Keratinocyte (primary cell): ENCODE results near the gene FBXW5. TPM values are rescaled to one million over a fixed set of nuclear protein-coding genes. Genes with fewer than 3 reads are reported as not detected.

ENCODE experiments used
- DNase-seq: peaks from one replicate; pipeline ENCODE4 v3.0.0-alpha.2; 2011; ENCODE audit warnings: low read depth, missing footprints, low spot score
- FAIRE-seq: peaks from 2 replicates; lab custom pipeline; 2011; peaks lifted over from hg19 to GRCh38; lab: Jason Lieb, UNC
- H2AFZ ChIP-seq: 2 replicates; pipeline ENCODE4 v1.6.0; 2012; ENCODE audit warnings: low read length, control low read depth, inconsistent platforms; ENCODE audit not compliant: control insufficient read depth
- H3K27ac ChIP-seq: 2 replicates; pipeline ENCODE4 v1.5.1; 2011; ENCODE audit warnings: low read length; ENCODE audit not compliant: control insufficient read depth, insufficient read depth
- H3K27me3 ChIP-seq: 3 replicates; pipeline ENCODE4 v1.6.0; 2011; ENCODE audit warnings: low read length; ENCODE audit not compliant: control insufficient read depth, insufficient read depth; ENCODE audit errors: extremely low read depth
- H3K36me3 ChIP-seq, 2 experiments: 2 replicates in 1 of 2; 3 replicates in 1 of 2; pipeline ENCODE4 v1.5.1; 2011; ENCODE audit warnings: low read length in 2 of 2, mild to moderate bottlenecking in 1 of 2; ENCODE audit not compliant: control insufficient read depth in 2 of 2, insufficient read depth in 2 of 2; ENCODE audit errors: extremely low read depth in 1 of 2
- H3K4me1 ChIP-seq: 3 replicates; pipeline ENCODE4 v1.5.1; 2011; ENCODE audit warnings: low read length; ENCODE audit not compliant: control insufficient read depth, insufficient read depth; ENCODE audit errors: extremely low read depth
- H3K4me2 ChIP-seq: 3 replicates; pipeline ENCODE4 v1.6.0; 2011; ENCODE audit warnings: low read depth, low read length; ENCODE audit not compliant: control insufficient read depth, insufficient read depth; ENCODE audit errors: extremely low read depth
- H3K4me3 ChIP-seq, 3 experiments: fragments of 200-600 bp in 1 of 3; sonication (generic) in 1 of 3; 2 replicates in 2 of 3; 3 replicates in 1 of 3; pipeline ENCODE4 v1.5.1; 2011 to 2016; ENCODE audit warnings: low read length in 3 of 3, mild to moderate bottlenecking in 3 of 3, control low read depth in 2 of 3, inconsistent platforms in 1 of 3, low read depth in 1 of 3, mixed read lengths in 1 of 3, mixed run types in 1 of 3, moderate library complexity in 1 of 3; ENCODE audit not compliant: control insufficient read depth in 2 of 3, insufficient read depth in 2 of 3; ENCODE audit errors: extremely low read depth in 1 of 3
- H3K79me2 ChIP-seq: 2 replicates; pipeline ENCODE4 v1.6.0; 2012; ENCODE audit warnings: low read length; ENCODE audit not compliant: control insufficient read depth, insufficient read depth
- H3K9ac ChIP-seq: 3 replicates; pipeline ENCODE4 v1.6.0; 2011; ENCODE audit warnings: low read length; ENCODE audit not compliant: control insufficient read depth, insufficient read depth; ENCODE audit errors: extremely low read depth
- H3K9me1 ChIP-seq: 3 replicates; pipeline ENCODE4 v1.6.0; 2011; ENCODE audit warnings: low read length; ENCODE audit not compliant: control insufficient read depth, insufficient read depth; ENCODE audit errors: extremely low read depth
- H3K9me3 ChIP-seq: 2 replicates; pipeline ENCODE4 v1.5.1; 2012; ENCODE audit warnings: low read depth, low read length; ENCODE audit not compliant: control insufficient read depth
- H4K20me1 ChIP-seq: 3 replicates; pipeline ENCODE4 v1.6.0; 2011; ENCODE audit warnings: low read length; ENCODE audit not compliant: control insufficient read depth, insufficient read depth; ENCODE audit errors: extremely low read depth
- CTCF ChIP-seq, 3 experiments: IDR thresholded peaks in 1 of 3; conservative IDR thresholded peaks in 1 of 3; optimal IDR thresholded peaks in 1 of 3; 2 replicates in 2 of 3; 3 replicates in 1 of 3; pipeline versions ENCODE3 to v1.5.1; 2011; ENCODE audit warnings: low read length in 3 of 3, mild to moderate bottlenecking in 3 of 3, moderate library complexity in 2 of 3, control low read depth in 1 of 3, inconsistent platforms in 1 of 3; ENCODE audit not compliant: insufficient read depth in 2 of 3; ENCODE audit errors: extremely low read depth in 1 of 3
- EZH2 ChIP-seq: IDR thresholded peaks from one replicate; pipeline ENCODE4 v1.6.1; 2012; ENCODE audit warnings: inconsistent platforms, mild to moderate bottlenecking, low read length, moderate library complexity
- dilution Hi-C: fragments of 300-500 bp; cut with MboI; formaldehyde crosslinking; loops from one replicate; pipeline ENCODE4 v1.7.0; 2020; ENCODE audit warnings: low sequenced_read_pairs; ENCODE audit not compliant: extremely low pct_ligation_motif_present
- polyA plus RNA-seq, 5 experiments: library from polyadenylated mRNA; depleted of rRNA in 3 of 5; stranded (reverse) in 3 of 5; stranded (forward) in 1 of 5; unstranded in 1 of 5; fragments of >200 nt; gene quantifications; 1 replicate in 1 of 5; 2 replicates in 3 of 5; 3 replicates in 1 of 5; pipeline versions ENCODE4 v1.2.1 to v1.2.3, GENCODE V29; 2011 to 2012; ENCODE audit warnings: missing spikeins in 2 of 5, low read depth in 1 of 5, low replicate concordance in 1 of 5

Gene FBXW5
- polyA plus RNA-seq, 1 donor (not counting 4 experiments of a cell fraction or from before 2014, with no cell fraction given): 23.0 TPM

- H3K4me3 ChIP-seq: no peak overlapping the region
- H3K27ac ChIP-seq: no peak overlapping the region
- H3K4me2 ChIP-seq: no peak overlapping the region
- no peaks in the 10 kb centered on the region for H3K9me3 ChIP-seq
- peaks cover 7% of the 10 kb centered on the region for H3K4me1 ChIP-seq
- H2AFZ ChIP-seq: no peak overlapping the region
- H3K9me1 ChIP-seq: no peaks in the 10 kb centered on the region
- no peaks in the 10 kb centered on the region for H3K27me3 ChIP-seq
- TF ChIP-seq CTCF (optimal IDR thresholded peaks at IDR 0.05 in 1 of 3, IDR thresholded peaks at IDR 0.05 in 1 of 3, conservative IDR thresholded peaks at IDR 0.05 in 1 of 3; ENCODE audit: extremely low read depth in 1 of 3, insufficient read depth in 2 of 3, low read length in 3 of 3) (no peak), EZH2 (no peak)
- dilution Hi-C loops: loop anchor here (25.0 kb wide), 1 partner anchor 128 kb away; the partner anchor contains the start of gene RABL6
- H4K20me1 ChIP-seq: no peaks in the 10 kb centered on the region
- DNase-seq (no peak), FAIRE-seq (no peak)
- H3K9ac ChIP-seq: no peak overlapping the region
- H3K36me3 ChIP-seq: peaks cover 18 to 29% of the 10 kb centered on the region in 2 experiments
- H3K79me2 ChIP-seq: peaks cover 31% of the 10 kb centered on the region
These were observed 3.9 kb downstream of the FBXW5 start for GRCh38 chr9:136940526-136941230.

GRCh38 chr9:136939996-136940525, 4.5 kb downstream of the FBXW5 start:
- peaks cover 18 to 29% of the 10 kb centered on the region in 2 experiments for H3K36me3 ChIP-seq
- TF ChIP-seq CTCF (optimal IDR thresholded peaks at IDR 0.05 in 1 of 3, IDR thresholded peaks at IDR 0.05 in 1 of 3, conservative IDR thresholded peaks at IDR 0.05 in 1 of 3; ENCODE audit: extremely low read depth in 1 of 3, insufficient read depth in 2 of 3, low read length in 3 of 3) (no peak), EZH2 (no peak)
- FAIRE-seq (no peak), DNase-seq (no peak)
- no peaks in the 10 kb centered on the region for H3K9me1 ChIP-seq
- H3K27me3 ChIP-seq: no peaks in the 10 kb centered on the region
- H3K9me3 ChIP-seq: no peaks in the 10 kb centered on the region
- H2AFZ ChIP-seq: no peak overlapping the region
- H3K4me3 ChIP-seq: no peak overlapping the region
- H3K79me2 ChIP-seq: peaks cover 31% of the 10 kb centered on the region
- no peak overlapping the region for H3K9ac ChIP-seq
- H3K4me1 ChIP-seq: peaks cover 7% of the 10 kb centered on the region
- no peak overlapping the region for H3K4me2 ChIP-seq
- dilution Hi-C loops: loop anchor here (25.0 kb wide), 1 partner anchor 128 kb away; the partner anchor contains the start of gene RABL6
- no peaks in the 10 kb centered on the region for H4K20me1 ChIP-seq
- H3K27ac ChIP-seq: no peak overlapping the region
